ENCODE data around the gene ABCG5.

Gene ABCG5

DNA sequence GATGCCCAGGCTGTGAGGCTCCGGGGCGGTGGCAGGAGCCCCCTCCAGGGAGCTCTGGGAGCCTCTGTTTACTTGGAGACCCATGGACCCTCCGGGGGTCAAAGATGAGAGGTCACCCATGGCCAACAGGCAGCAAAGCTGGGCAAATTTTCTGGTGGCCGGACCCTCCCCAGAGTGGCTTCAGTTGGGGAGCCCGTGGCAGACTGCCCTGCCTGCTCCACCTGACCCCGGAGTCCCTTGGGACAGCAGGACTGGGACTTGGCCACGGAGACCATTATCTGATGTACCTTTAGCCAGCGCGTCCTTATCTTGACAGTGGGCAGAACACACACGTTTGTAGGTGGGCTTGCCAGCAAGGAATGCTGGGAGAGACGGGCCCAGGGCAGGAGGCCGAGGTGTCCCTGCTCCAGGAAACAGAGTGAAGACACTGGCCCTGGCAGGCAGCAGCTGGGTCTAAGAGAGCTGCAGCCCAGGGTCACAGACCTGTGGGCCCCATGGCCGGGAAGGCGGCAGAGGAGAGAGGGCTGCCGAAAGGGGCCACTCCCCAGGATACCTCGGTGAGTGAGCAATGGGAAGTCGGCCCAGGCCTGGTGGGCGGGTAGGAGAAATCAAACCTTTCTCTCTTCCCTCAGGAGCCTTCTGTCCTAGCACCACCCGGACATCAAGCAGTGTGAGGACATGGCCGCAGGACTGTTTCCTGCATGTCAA lies at the start of gene ABCG5, which contains the start of gene ABCG8:
Gene ABCG5 (minus strand): TSS at position 280 of the 708 bp plus-strand sequence. CDS start 160 bp downstream, at position 120.
Gene ABCG8 (plus strand): TSS at position 412 of the 708 bp plus-strand sequence. CDS start 83 bp downstream, at position 495.
- no peak for DNase-seq

DNA sequence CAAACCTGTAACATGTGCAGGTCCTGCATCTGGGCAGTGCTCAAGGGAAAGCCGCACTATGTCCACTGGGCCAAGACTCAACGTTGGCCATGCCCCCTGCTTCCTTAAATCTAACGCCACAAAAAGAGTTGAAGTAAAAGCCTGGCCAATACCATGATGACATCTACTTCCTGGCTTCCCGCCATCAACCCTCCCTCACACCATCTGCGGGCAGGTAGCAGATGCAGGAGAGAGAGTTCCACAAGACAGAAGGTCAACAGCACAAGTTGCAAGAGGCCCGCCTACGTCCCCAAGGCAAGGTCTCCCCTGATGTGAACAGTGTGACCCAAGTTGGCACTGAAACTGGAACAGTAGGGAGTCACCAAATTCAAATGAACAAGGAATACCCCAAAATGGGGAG lies 48.5 kb upstream of the ABCG5 start:
- DNase-seq: no peak

DNA sequence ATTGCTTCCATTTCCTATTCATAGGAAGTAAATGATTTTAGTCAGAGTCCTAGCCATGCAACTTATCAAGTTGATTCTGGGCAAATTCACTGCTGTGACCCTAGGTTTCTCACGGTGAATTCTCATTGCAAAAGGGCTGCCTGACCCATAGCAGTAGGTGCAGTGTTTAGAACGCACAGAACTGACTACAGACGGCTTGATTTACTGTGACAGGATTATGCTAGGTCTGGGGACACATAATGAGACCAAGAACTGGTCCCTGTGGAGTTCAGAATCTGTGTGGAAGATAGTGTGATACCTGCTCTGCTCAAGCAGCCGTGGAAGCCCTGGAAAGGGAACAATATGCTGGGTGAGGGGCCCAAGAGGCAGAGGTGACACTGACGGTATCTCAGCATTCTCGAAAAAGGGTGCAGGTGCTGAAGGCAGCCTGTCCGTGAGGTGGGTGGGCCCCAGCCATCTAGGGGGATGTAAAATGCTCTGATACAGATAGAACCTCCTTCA lies 46.5 kb upstream of the ABCG5 start:
- DNase-seq: no peak

DNA sequence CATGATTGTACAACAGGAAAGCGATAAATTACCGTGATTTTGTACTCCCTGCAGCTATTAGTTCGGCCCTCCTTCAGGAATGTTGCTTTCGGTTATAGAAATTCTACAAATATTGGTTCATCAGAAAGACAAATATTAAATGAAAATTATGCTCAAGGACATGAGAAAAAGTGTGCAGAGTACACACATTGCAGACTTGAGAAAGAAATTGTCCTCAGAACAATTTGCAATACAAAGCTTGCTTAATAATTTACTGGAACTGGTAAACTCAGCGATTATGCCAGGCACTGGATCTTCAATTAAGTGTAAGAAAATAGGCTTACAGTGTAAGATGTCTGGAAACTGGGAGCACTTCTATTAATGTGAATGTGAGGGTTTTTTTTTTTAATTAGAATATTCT lies 46.0 kb upstream of the ABCG5 start:
- no peak for DNase-seq

DNA sequence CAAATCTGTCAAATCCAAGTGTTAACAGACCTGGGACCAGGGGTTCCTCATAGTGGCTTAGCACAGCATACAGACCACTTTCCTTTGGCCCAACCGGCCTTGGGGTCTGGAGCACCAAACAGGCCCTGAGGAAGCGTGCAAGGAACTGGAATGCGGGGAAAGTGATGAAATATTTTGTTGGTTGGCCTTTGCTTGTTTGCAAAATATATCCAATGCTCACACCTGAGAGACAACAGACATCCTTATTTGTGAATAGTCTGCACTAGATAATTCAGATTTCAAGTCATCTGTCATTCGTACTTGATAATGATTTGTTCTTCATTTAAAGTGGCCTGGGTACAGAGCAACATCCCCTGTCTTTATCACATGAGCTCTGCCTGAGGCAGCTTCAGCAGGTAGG lies 43.7 kb upstream of the ABCG5 start:
- DNase-seq: no peak

DNA sequence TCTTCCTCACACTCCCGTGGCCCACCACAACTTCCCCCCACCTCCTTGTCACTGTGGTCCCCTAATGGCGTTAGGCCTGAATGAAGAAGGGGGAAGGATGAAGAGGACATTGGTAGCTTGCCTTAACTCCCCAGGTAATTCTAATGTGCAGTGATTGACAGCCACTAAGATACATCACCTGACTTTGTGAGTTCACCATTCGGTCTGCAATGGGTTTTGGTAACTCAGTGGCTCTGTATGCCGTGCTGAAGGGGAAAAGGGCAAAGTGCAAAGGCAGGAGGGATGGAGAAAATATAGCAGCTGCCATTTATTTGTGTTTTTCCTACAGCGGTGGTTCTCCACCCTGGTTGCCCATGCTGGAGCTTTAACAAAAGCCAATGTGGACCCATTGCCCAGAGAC lies 42.3 kb upstream of the ABCG5 start:
- DNase-seq: no peak

DNA sequence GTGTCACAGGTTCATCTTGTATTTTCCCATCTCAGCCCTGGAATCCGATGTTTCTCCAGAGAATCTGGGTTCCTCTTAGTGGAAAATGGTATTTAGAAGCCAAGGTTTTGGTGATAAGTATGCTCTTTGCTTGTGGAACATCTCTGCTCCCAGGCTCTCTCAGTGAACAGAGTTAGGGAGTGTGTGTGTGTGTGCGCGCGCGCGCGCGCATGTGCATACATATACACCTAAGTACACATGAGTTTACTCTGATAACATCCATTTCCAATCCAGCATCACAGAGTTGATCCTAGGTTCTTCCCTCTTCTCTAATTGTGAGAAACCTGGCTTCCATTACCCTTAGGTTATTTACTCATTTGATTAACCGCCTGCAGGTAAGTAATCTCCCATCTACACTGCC lies 41.8 kb upstream of the ABCG5 start:
- no peak for DNase-seq

DNA sequence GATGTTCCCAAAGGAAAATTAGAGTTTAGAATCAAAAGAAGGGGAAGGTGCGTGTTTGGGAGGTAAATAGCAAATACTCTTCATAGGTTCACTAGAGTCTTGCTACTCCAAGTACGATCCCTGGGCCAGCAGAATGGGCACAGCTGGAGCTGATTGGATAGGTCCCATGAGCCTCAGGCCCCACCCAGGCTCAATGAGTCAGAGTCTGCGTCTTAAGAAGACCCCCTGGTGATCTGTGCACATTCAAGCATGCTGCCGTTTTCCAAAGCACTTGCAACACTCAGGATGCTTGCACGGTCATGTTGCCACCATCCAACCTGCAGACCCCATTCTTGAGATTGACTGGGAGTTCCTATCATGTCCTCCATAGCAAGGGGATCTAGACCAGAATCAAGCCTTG lies 40.6 kb upstream of the ABCG5 start:
- DNase-seq: no peak

DNA sequence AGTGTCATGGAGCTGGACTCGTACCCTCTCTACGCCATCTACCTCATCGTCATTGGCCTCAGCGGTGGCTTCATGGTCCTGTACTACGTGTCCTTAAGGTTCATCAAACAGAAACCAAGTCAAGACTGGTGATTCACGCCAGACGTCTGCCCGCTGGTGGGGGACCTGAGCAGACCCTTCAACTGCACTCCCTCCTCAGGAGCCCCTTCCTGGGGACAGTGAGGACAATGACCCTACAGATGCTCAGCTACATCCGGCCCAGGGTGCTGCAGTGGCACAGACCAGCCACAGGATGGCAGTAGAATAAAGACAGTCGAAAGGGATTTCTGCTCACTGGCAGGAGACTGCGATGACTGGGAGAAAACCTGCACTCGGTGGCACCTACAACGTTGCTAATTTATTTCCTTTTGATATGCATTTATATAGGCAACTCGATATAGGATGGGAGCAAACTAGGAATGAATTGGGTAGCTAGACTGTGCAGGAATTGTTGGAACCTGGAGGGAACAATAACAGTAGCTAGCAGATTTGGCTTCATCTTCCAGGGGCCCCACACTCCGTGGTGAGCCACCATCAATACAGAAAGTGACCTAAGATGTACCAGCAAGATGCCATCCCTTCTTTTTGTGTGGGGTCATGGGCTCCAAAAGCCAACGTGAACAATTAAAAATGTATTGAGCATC lies 39.3 kb upstream of the ABCG5 start:
- peak; percentile 55 for DNase-seq

DNA sequence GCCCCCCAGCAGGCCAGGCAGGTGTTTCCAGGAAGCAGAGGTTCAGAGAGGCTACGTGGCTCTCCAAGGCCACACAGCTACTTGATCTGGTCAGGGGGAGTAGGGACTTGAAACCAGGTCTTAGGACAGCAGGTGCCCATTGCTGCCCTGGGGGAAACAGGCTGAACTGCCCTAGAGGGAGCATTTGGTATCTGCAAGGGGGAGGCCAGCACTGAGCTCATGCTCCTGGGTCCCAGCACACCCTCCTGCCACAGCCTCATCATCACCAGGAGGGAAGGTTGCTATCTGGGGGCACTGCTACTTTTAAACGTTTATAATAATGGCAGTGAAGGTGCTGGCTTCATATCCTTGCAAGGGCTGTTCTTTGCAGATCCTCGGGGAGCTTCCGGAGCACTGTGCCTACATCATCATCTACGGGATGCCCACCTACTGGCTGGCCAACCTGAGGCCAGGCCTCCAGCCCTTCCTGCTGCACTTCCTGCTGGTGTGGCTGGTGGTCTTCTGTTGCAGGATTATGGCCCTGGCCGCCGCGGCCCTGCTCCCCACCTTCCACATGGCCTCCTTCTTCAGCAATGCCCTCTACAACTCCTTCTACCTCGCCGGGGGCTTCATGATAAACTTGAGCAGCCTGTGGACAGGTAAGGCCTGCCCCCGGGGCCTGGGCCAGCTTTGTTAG lies 36.3 kb upstream of the ABCG5 start:
- DNase-seq: no peak

DNA sequence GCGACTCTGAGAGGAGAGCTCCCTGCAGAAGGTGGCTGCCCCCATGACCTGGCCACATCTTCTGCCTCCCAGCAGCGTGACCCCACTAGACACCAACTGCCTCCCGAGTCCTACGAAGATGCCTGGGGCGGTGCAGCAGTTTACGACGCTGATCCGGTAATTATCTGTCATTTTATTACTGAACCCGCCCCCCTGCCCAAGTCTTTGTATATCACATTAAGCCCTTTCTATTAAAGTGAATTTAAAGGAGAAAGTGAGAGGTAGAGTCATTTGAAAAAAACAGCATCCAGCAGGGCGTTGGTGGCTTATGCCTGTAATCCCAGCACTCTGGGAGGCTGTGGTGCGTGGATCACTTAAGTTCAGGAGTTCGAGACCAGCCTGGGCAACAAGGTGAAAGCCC lies 33.5 kb upstream of the ABCG5 start:
- DNase-seq: no peak

DNA sequence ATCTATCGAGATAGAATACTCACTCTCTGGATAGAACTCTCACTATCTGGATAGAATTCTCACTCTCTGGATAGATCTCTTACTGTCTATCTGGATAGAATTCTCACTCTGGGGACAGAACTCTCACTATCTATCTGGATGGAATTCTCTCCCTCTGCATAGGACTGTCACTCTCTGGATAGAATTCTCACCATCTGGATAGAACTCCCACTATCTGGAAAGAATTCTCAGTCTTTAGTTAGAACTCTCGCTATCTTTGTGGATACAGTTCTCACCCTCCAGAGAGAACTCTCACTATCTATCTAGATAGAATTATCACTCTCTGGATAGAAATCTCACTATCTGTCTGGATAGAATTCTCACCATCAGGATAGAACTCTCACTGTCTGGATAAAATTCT lies 16.7 kb upstream of the ABCG5 start:
- DNase-seq: no peak

DNA sequence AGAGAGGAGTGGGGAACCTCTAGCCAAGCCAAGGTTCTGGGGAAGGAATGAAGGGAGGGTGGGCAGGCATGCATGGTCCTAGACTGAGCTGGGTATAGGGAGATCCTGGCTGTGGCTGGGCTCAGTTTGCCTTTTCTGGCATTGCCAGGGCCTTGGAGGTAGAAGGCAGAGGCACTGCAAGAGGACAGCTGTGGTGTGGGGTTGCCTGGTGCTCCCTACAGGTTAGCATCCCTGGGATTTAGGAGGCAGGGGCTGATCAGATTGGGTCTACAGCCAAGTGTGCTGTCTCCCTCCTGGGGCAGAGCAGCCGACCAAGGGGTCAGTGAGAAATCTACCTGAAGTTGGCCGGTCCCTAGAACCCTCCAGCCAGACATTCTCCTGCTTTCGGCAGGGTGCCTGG lies 16.0 kb upstream of the ABCG5 start:
- DNase-seq: no peak

DNA sequence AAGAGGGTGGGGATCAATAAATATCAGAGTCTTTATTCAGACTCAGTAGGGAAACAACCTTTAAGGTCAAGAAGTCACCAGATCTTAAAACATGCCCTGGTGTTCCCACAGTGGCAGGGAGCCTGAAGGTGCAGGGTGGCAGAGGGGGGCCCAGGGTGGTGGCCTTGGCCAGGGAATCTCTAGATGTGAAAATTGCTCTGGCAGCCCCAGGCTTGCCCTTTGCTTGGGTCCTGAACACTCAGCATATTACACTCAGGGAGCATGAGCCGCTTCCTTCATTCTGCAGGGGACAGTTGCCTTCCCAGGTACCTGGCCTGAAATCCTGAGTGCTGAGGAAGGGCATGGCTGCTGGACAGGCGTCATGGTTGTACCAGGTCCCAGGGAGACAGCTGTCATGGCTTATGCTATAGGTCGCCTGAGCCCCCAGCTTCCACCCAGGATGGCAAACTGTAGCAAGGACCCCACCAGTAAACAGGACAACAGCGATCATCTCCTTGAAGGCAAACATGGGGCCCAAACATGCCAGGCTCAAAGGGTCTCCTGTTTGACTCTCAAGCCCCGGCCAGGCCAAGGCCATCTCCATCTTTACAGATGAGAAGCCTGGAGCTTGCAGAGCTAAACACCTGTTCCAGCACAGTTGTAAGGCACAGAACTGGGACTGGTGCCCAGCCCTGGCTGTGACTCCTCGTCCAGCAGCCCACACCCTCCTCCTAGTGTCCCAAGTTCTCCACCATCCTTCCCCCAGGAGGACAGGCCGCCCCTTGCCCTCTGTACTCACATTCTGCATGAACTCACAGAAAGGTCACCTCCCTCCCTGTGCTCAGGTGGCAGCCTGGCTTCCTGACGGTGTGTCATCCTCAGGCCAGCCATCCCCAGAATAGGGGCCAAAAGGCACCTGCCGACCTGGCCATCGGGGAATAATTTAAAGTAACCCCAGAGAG lies 14.8 kb upstream of the ABCG5 start:
- no peak for DNase-seq

DNA sequence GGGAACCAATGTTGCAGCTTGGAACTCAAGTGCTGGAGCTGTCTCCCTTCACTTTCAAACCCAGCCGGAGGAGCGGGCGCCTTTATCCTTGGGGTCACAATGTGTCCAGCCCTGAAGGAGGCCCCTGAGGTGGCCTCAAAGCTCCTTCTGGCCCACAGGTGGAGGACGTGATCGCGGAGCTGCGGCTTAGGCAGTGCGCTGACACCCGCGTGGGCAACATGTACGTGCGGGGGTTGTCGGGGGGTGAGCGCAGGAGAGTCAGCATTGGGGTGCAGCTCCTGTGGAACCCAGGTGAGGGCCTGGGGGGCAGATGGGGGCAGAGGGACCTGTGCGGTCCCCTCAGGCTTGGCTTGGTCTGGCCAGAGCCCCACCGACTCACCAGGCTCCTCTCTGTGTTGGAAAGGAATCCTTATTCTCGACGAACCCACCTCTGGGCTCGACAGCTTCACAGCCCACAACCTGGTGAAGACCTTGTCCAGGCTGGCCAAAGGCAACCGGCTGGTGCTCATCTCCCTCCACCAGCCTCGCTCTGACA lies 13.6 kb upstream of the ABCG5 start:
- DNase-seq: no peak

DNA sequence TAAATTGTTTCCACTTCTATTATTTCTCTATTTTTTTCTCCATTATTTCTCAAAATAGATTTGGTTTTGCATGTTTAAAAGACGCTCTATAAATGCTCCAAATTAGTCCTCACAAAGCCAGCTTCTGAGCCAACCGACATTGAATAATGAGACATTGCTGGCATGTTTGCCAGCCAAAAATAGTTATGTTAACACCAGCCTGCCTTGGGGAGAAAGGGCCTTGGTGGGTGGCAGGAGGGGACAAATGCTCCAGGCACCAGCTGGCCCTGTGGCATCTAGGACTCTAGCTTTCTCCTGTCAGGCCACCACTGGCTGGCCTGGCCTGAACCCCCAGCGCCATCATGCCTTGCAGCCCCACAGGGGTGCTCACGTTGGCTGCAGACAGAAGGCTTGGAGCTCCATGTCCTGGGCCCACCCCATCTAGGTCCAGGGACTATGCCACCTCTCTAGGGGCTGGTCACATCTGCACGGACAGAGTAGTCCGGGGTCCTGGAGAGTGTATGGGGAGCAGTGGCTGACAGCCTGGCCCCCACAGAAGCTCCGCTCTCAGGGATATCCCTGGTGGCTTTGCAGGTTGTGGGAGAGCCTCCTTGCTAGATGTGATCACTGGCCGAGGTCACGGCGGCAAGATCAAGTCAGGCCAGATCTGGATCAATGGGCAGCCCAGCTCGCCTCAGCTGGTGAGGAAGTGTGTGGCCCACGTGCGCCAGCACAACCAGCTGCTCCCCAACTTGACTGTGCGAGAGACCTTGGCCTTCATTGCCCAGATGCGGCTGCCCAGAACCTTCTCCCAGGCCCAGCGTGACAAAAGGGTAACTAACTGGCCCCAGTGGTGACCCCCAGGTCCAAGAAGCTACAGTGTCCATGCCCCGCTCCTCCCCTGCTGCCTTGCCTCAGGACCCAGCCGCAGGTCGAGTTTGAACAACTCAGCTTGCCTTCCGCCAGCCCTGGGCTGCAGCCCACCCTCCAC lies 12.7 kb upstream of the ABCG5 start:
- DNase-seq: no peak

DNA sequence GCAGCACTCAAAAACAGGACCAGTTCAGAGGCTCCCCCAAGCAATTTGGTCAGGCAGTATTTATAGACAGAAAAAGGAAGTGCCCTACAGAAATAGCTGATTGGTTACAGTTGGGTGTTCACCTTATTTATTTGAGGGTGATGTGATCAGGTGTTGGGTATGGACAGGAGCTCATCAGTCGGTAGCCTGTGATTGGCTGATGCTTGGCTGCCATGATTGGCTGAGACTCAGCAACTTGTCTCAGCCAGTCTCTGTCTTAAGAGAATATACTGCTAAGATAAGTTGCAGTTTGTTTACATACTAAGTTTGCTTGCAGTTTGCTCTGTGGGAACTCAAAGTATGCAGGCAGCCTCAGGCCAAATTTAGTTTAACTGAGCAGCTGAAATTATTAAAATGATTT lies 9.6 kb upstream of the ABCG5 start:
- DNase-seq: no peak

DNA sequence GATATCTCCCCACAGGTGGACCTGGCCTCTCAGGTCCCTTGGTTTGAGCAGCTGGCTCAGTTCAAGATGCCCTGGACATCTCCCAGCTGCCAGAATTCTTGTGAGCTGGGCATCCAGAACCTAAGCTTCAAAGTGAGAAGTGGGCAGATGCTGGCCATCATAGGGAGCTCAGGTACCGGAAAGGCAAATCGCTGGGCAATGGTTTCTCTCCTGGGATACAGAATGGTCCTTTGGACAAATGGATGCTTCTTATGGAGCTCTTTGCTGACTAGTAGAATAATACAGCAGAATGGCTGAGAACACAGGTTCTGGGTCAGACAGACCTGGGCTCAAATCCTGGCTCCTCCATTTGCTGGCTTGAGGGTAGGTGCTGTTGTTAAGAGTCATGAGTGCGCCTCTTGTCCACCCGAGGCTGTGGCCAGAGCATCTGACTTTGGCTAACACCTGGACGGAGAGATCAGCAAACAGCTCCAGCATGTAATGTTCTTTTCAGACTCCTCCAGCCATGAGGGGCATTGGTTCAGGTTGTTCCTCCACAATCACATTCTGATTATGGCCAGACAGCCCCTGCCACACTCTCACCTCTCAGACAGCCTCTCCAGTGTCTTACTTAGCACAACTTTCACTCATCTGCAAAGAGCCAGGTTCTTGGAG lies 7.6 kb upstream of the ABCG5 start:
- DNase-seq: no peak

DNA sequence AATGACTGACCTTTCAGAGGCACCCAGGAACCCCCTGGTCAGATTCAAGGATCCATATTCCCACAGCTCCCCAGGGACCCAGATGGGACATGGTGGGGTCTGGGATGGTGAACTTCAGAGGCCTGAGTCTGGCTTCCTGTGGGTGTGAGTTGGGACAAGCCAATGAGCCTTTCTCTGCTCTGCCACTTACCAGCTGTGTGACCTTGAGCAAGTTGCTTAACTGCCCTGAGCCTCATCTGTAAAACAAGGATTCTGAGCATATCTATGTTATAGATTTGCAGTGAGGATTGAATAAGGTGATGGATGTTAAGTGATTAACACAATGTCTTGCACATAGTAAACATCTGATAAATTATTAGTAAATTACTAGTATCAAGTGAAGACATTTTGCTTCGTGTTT lies 6.5 kb upstream of the ABCG5 start:
- DNase-seq: no peak

DNA sequence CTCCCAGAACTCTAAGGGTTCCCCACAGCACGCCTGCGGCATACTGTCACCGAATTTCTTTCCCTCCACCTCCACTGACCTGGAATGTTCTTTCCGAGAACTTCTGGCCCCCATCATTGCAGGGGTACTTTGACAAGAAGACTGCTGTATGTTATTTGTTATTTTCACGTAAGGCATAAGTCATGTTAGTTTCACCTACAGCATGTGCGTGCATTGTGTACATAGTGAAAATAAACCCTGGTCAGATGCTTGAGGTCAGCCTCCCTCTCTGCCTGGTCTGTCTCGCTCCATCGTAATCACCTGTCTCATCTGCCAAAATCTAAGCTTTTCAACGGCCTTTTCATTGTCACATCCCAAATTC lies 4.2 kb upstream of the ABCG5 start:
- DNase-seq: no peak

Data from NCI-H774 (cell line).